Astrocyte of the spinal cord (primary cell): ENCODE results near the gene LHFPL3.
"Not testable (repeated sequence)": the region's sequence is repeated elsewhere in the genome, so short reads cannot be mapped to it uniquely, and the experiment has no call there.

Source experiments
- DNase-seq: peaks from one replicate; pipeline ENCODE4 v3.0.0; 2011; ENCODE audit warnings: low read depth, low spot score
- H3K4me3 ChIP-seq: 2 replicates; pipeline ENCODE4 v1.5.1; 2011; ENCODE audit warnings: low read depth, mild to moderate bottlenecking, low read length, moderate library complexity
- in situ Hi-C: cut with HindIII; loops from 2 replicates; pipeline ENCODE4 v1.10.0; 2017; ENCODE audit warnings: low sequenced_read_pairs
- TF ChIP-seq, protein P1 (sequence below): IDR thresholded peaks from 2 replicates; pipeline ENCODE4 v1.5.1; 2012; ENCODE audit warnings: low read depth, mild to moderate bottlenecking, low read length, inconsistent platforms

LHFPL3 gene

DNA sequence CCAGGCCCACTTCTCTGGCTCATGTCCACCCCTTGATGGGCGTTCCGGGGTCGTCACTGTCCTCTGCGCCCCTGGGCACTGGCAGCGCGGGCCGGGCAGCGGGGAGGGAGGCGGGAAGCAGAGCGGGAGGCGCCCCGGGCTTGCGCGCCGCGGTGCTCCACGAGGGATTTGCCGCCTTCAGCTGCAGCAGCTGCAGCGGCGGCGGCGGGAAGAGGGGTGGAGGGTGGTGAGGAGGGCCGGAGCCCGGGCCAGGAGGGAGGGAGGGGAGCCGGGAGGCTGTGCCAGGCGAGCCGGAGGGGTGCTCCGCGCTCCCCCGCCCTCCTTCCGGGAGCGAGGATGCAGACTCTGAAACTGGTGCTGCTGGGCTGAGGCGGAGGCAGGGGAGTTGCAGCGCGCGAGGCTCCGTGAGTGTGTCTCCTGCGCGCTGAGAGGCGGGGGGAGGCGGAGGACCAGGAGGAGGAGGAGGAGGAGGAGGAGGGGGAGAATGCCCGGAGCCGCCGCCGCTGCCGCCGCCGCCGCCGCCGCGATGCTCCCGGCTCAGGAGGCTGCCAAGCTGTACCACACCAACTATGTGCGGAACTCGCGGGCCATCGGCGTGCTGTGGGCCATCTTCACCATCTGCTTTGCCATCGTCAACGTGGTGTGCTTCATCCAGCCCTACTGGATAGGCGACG, at the start of gene LHFPL3:
Gene LHFPL3 (plus strand): TSS at position 308 of the 674 bp plus-strand sequence.
- peak within 1 kb of the TSS; percentile 18 for H3K4me3 ChIP-seq
- TF ChIP-seq, protein P1, sequence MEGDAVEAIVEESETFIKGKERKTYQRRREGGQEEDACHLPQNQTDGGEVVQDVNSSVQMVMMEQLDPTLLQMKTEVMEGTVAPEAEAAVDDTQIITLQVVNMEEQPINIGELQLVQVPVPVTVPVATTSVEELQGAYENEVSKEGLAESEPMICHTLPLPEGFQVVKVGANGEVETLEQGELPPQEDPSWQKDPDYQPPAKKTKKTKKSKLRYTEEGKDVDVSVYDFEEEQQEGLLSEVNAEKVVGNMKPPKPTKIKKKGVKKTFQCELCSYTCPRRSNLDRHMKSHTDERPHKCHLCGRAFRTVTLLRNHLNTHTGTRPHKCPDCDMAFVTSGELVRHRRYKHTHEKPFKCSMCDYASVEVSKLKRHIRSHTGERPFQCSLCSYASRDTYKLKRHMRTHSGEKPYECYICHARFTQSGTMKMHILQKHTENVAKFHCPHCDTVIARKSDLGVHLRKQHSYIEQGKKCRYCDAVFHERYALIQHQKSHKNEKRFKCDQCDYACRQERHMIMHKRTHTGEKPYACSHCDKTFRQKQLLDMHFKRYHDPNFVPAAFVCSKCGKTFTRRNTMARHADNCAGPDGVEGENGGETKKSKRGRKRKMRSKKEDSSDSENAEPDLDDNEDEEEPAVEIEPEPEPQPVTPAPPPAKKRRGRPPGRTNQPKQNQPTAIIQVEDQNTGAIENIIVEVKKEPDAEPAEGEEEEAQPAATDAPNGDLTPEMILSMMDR = no peak
- no peak for DNase-seq
- in situ Hi-C loops = no loop called here

DNA sequence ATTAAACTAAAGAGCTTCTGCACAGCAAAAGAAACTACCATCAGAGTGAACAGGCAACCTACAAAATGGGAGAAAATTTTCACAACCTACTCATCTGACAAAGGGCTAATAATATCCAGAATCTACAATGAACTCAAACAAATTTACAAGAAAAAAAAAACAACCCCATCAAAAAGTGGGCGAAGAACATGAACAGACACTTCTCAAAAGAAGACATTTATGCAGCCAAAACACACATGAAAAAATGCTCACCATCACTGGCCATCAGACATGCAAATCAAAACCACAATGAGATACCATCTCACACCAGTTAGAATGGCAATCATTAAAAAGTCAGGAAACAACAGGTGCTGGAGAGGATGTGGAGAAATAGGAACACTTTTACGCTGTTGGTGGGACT, 46.7 kb upstream of the LHFPL3 start:
- DNase-seq, H3K4me3 ChIP-seq, in situ Hi-C loops: not testable (repeated sequence)

DNA sequence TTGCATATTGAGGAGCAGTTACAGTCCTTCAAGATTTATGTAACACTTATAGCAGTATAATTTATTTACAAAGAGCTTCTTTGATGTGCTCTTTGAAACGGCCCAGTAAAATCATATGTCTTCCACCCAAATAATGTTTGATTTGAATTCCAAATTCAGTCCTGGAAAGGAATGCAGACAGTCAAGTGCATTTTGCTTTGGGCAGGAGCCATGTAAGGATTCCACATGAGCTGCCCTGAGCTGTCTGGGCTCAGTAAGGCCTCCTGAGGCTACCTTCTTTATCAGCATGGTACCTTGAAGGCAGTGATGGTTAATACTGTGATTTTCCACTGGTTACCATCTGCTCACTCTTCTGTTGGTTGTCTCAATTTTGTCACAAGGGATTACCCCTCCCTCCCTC, 41.6 kb upstream of the LHFPL3 start:
- no peak for DNase-seq
- in situ Hi-C loops = no loop called here
- TF ChIP-seq, protein P1 = no peak
- no peak overlapping the region for H3K4me3 ChIP-seq

DNA sequence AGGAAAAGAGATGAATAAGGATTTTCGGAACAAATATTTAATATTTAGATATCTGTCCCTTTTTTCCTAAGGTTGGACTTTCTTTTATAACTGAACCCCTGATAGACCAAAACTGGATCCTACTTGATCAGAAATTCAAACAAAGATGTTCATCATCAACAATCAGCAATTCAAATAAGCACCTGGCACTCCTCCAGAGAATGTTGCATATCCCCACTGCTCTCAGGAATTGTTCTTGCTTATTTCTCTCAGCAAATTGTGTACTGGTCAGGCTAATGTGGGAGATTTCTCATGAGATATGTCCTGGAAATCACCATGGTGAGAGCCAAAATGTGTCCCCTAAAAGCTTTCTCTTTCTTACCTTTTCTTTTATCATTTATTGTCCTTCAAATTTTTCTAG, 40.3 kb upstream of the LHFPL3 start:
- TF ChIP-seq, protein P1 = no peak
- no peak overlapping the region for H3K4me3 ChIP-seq
- DNase-seq = no peak
- in situ Hi-C loops = no loop called here

DNA sequence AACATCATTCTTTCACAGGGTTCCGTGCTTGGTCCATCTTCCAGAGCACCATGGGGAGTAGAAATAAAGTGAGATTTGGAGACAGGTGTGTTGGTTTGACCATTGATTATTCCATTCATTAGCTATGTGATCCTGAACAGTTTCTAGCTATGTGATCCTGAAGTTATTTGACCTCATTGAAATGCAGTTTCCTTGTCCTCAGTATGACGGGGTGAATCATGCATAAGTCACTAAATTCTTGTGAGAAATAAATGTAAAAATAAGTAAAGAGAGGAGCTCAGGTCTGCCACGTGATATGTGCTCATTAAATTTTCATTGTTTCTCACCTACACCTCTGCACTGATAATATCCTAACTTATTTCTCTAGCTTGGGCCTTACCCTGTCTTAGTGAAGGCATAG, 34.1 kb upstream of the LHFPL3 start:
- in situ Hi-C loops = no loop called here
- TF ChIP-seq, protein P1 = no peak
- DNase-seq = no peak
- no peak overlapping the region for H3K4me3 ChIP-seq

DNA sequence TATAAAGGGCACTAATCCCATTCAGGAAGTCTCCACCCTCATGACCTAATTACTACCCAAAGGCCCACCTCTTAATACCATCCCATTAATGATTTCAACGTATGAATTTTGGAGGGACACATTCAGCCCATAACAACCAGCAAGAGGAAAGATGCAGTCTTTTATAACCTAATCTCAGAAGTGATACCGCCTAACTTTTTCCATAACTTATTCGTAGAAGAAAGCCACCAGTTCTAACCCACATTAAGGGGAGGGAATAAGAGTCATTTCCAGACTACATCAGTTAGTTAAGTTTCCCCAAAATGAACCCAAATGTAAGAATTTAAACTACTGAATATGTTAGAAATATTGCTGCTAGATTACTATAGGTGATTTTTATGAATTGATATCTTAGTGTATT, 32.1 kb upstream of the LHFPL3 start:
- TF ChIP-seq, protein P1 = no peak
- DNase-seq = no peak
- no peak overlapping the region for H3K4me3 ChIP-seq
- in situ Hi-C loops = no loop called here

DNA sequence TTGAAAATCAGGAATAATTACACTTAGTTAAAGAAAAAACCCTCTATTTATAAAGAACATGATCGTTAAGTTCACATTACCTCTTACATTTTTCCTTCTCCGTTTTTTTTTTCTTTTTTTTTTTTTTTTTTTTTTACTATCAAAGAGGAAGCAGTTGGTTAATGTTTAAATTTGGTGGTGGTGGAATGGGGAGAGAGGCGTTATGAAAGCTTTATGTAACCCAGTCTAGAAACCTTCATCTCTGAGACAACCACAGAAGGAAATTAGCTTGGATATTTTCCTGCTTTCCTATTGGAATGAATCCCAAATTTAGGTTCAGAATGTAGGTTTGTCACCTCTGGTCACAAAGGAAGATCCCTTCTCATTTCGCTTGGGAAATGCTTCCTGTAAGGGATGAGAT, 31.5 kb upstream of the LHFPL3 start:
- in situ Hi-C loops = no loop called here
- no peak for DNase-seq
- no peak overlapping the region for H3K4me3 ChIP-seq
- TF ChIP-seq, protein P1 = no peak
